Measurements from ENCODE around the gene APCDD1L. TPM values are rescaled to one million over a fixed set of nuclear protein-coding genes. Genes with fewer than 3 reads are reported as not detected.

The APCDD1L gene
- total RNA-seq, 6 experiments from 2014 or later = 14.5 to 43.3 (median 34.9) TPM

- DNase-seq = peak; percentile 94
Observed at GRCh38 chr20:58457083-58457695, 58.0 kb downstream of the APCDD1L start.

GRCh38 chr20:58454460-58454859, 60.7 kb downstream of the APCDD1L start:
- H3K9me3 Mint-ChIP-seq = peaks cover 12% of the 10 kb centered on the region
- no peak overlapping the region for H3K4me3 Mint-ChIP-seq
- DNase-seq = no peak
- no peak overlapping the region for H3K27ac Mint-ChIP-seq
- H3K27me3 Mint-ChIP-seq (ENCODE audit: insufficient read depth) = no peaks in the 10 kb centered on the region; the same call in none of the 2 replicates
- TF ChIP-seq CTCF (IDR thresholded peaks at IDR 0.05) = no peak
- H3K36me3 Mint-ChIP-seq (ENCODE audit: low read depth) = peaks cover 56% of the 10 kb centered on the region
- H3K4me1 Mint-ChIP-seq (ENCODE audit: low read depth) = peaks cover 52% of the 10 kb centered on the region

More at GRCh38 chr20:58457083-58457695, 58.0 kb downstream of the APCDD1L start:
- H3K9me3 Mint-ChIP-seq = peaks cover 12% of the 10 kb centered on the region
- H3K27me3 Mint-ChIP-seq (ENCODE audit: insufficient read depth) = no peaks in the 10 kb centered on the region; the same call in none of the 2 replicates
- H3K4me1 Mint-ChIP-seq (ENCODE audit: low read depth) = peaks cover 45% of the 10 kb centered on the region
- H3K27ac Mint-ChIP-seq = peak overlapping the region; percentile 91
- H3K4me3 Mint-ChIP-seq = no peak overlapping the region
- TF ChIP-seq CTCF (IDR thresholded peaks at IDR 0.05) = no peak
- H3K36me3 Mint-ChIP-seq (ENCODE audit: low read depth) = peaks cover 59% of the 10 kb centered on the region

- Mint-ChIP-seq H3K27ac (no peak overlapping the region), H3K27me3 (ENCODE audit: insufficient read depth) (no peaks in the 10 kb centered on the region; the same call in none of the 2 replicates), H3K36me3 (ENCODE audit: low read depth) (peaks cover 52% of the 10 kb centered on the region), H3K4me3 (no peak overlapping the region), H3K9me3 (peaks cover 12% of the 10 kb centered on the region), H3K4me1 (ENCODE audit: low read depth) (peaks cover 52% of the 10 kb centered on the region)
- no peak for DNase-seq
- TF ChIP-seq CTCF (IDR thresholded peaks at IDR 0.05) = no peak
Observed at GRCh38 chr20:58453391-58453790, 61.8 kb downstream of the APCDD1L start.

- no peak for DNase-seq
- Mint-ChIP-seq H3K4me3 (no peak overlapping the region), H3K9me3 (peaks cover 12% of the 10 kb centered on the region), H3K27ac (no peak overlapping the region), H3K4me1 (ENCODE audit: low read depth) (peaks cover 47% of the 10 kb centered on the region), H3K27me3 (ENCODE audit: insufficient read depth) (no peaks in the 10 kb centered on the region; the same call in none of the 2 replicates), H3K36me3 (ENCODE audit: low read depth) (peaks cover 45% of the 10 kb centered on the region)
- TF ChIP-seq CTCF (IDR thresholded peaks at IDR 0.05) = no peak
Observed at GRCh38 chr20:58452667-58453255, 62.4 kb downstream of the APCDD1L start.

GRCh38 chr20:58450254-58450653, 64.9 kb downstream of the APCDD1L start:
- no peak for TF ChIP-seq CTCF (IDR thresholded peaks at IDR 0.05)
- DNase-seq = peak; percentile 64
- Mint-ChIP-seq H3K36me3 (ENCODE audit: low read depth) (peaks cover 26% of the 10 kb centered on the region), H3K4me1 (ENCODE audit: low read depth) (peaks cover 28% of the 10 kb centered on the region), H3K27me3 (ENCODE audit: insufficient read depth) (no peaks in the 10 kb centered on the region; the same call in 1 of the 2 replicates), H3K9me3 (peaks cover 12% of the 10 kb centered on the region), H3K27ac (peak overlapping the region; percentile 74), H3K4me3 (peak overlapping the region; percentile 62)
